Smooth muscle cell (in vitro differentiated cells): ENCODE data around the gene SCCPDH. TPM values are rescaled to one million over a fixed set of nuclear protein-coding genes. Genes with fewer than 3 reads are reported as not detected.

Source experiments
- DNase-seq: peaks from one replicate; lab custom pipeline; 2025; ENCODE audit not compliant: unreplicated experiment; lab: John Stamatoyannopoulos, UW
- H2AFZ ChIP-seq: fragments of 200-600 bp; sonication (generic); 2 replicates; pipeline ENCODE4 v1.6.0; 2016; ENCODE audit warnings: antibody characterized with exemption, low read depth, mild to moderate bottlenecking
- H3F3A ChIP-seq: fragments of 200-600 bp; sonication (generic); 2 replicates; pipeline ENCODE4 v1.6.0; 2017; ENCODE audit warnings: antibody characterized with exemption, low read depth
- H3K27ac ChIP-seq: fragments of 200-600 bp; sonication (generic); 2 replicates; pipeline ENCODE4 v1.5.1; 2016; ENCODE audit warnings: low read depth, mild to moderate bottlenecking
- H3K27me3 ChIP-seq: fragments of 200-600 bp; sonication (generic); 2 replicates; pipeline ENCODE4 v1.6.1; 2016; ENCODE audit warnings: low read depth, mild to moderate bottlenecking
- H3K36me3 ChIP-seq: fragments of 200-600 bp; sonication (generic); 2 replicates; pipeline ENCODE4 v1.5.1; 2016; ENCODE audit warnings: low read depth
- H3K4me1 ChIP-seq: fragments of 200-600 bp; sonication (generic); 2 replicates; pipeline ENCODE4 v1.5.1; 2016; ENCODE audit warnings: low read depth
- H3K4me2 ChIP-seq: fragments of 200-600 bp; sonication (generic); 2 replicates; pipeline ENCODE4 v1.6.0; 2016; ENCODE audit warnings: mild to moderate bottlenecking
- H3K4me3 ChIP-seq: fragments of 200-600 bp; sonication (generic); 2 replicates; pipeline ENCODE4 v1.5.1; 2016; ENCODE audit warnings: mild to moderate bottlenecking
- H3K79me2 ChIP-seq: fragments of 200-600 bp; sonication (generic); 2 replicates; pipeline ENCODE4 v1.6.0; 2016; ENCODE audit warnings: low read depth, mild to moderate bottlenecking
- H3K9ac ChIP-seq: fragments of 200-600 bp; sonication (generic); 2 replicates; pipeline ENCODE4 v1.6.0; 2016; ENCODE audit warnings: low read depth
- H3K9me3 ChIP-seq: fragments of 200-600 bp; sonication (generic); replicated peaks from 2 replicates; pipeline ENCODE4 v1.5.1; 2016; ENCODE audit warnings: low read depth
- H4K20me1 ChIP-seq: fragments of 200-600 bp; sonication (generic); 2 replicates; pipeline ENCODE4 v1.6.0; 2016; ENCODE audit warnings: low read depth
- CTCF ChIP-seq: fragments of 200-600 bp; sonication (generic); IDR thresholded peaks from 2 replicates; pipeline ENCODE4 v1.5.1; 2017; ENCODE audit warnings: borderline replicate concordance, mild to moderate bottlenecking, antibody characterized with exemption; ENCODE audit not compliant: insufficient read depth, poor library complexity, severe bottlenecking
- WGBS: methylation state at CpG from one replicate; pipeline ENCODE4 v1.1.7; 2016; ENCODE audit warnings: low lambda C conversion rate; 5-methylcytosine and 5-hydroxymethylcytosine counted together
- polyA plus RNA-seq: library from polyadenylated mRNA; unstranded; fragments of >200 nt; fragmentation: Nextera tagmentation; extraction: Ambion mirVana; gene quantifications from 2 replicates; pipeline ENCODE4 v1.2.1, GENCODE V29; 2016
- total RNA-seq: library from RNA; depleted of rRNA; stranded (reverse); fragments of >200 nt; gene quantifications from 2 replicates; pipeline ENCODE4 v1.2.3, GENCODE V29; 2014

Gene SCCPDH
- total and polyA plus RNA-seq, 2 experiments from 2014 or later: 19.6 to 27.0 TPM

- Histone ChIP-seq H3K4me3 (no peak overlapping the region), H3F3A (no peaks in the 10 kb centered on the region), H3K4me2 (no peak overlapping the region), H4K20me1 (no peaks in the 10 kb centered on the region), H3K9me3 (no peaks in the 10 kb centered on the region), H3K27ac (no peak overlapping the region), H3K4me1 (no peaks in the 10 kb centered on the region), H3K36me3 (no peaks in the 10 kb centered on the region), H3K27me3 (no peaks in the 10 kb centered on the region), H2AFZ (no peak overlapping the region), H3K9ac (no peak overlapping the region), H3K79me2 (no peaks in the 10 kb centered on the region)
- WGBS: 95% methylated on average over 2 of the region's 2 CpGs
- DNase-seq: no peak
- no peak for TF ChIP-seq CTCF
These were observed 48.5 kb downstream of the SCCPDH start for GRCh38 chr1:246772686-246773085.

GRCh38 chr1:246773213-246773641 lies 49.0 kb downstream of the SCCPDH start:
- TF ChIP-seq CTCF: no peak
- WGBS: 77% methylated on average over 4 of the region's 4 CpGs
- no peaks in the 10 kb centered on the region for H4K20me1 ChIP-seq

GRCh38 chr1:246775531-246776385 lies 51.5 kb downstream of the SCCPDH start:
- Histone ChIP-seq H3K79me2 (no peaks in the 10 kb centered on the region), H3K9me3 (no peaks in the 10 kb centered on the region), H4K20me1 (no peaks in the 10 kb centered on the region), H3K36me3 (no peaks in the 10 kb centered on the region), H3K4me3 (no peak overlapping the region), H3K4me2 (no peak overlapping the region), H3K27ac (no peak overlapping the region), H3K9ac (no peak overlapping the region), H3K4me1 (no peaks in the 10 kb centered on the region), H2AFZ (no peak overlapping the region), H3F3A (no peaks in the 10 kb centered on the region), H3K27me3 (no peaks in the 10 kb centered on the region)
- 93% methylated on average over 23 of the region's 23 CpGs for WGBS
- DNase-seq: no peak
- TF ChIP-seq CTCF: no peak

More at GRCh38 chr1:246773213-246773641, 49.0 kb downstream of the SCCPDH start:
- H3K4me3 ChIP-seq: no peak overlapping the region
- DNase-seq: no peak
- no peak overlapping the region for H2AFZ ChIP-seq
- no peak overlapping the region for H3K4me2 ChIP-seq
- H3K4me1 ChIP-seq: no peaks in the 10 kb centered on the region
- H3F3A ChIP-seq: no peaks in the 10 kb centered on the region
- no peaks in the 10 kb centered on the region for H3K9me3 ChIP-seq
- H3K9ac ChIP-seq: no peak overlapping the region
- no peaks in the 10 kb centered on the region for H3K36me3 ChIP-seq
- no peaks in the 10 kb centered on the region for H3K27me3 ChIP-seq
- no peaks in the 10 kb centered on the region for H3K79me2 ChIP-seq
- H3K27ac ChIP-seq: no peak overlapping the region
